Prostate gland (tissue), 2 donors: Measurements from ENCODE around the gene RYR2. TPM values are rescaled to one million over a fixed set of nuclear protein-coding genes. Genes with fewer than 3 reads are reported as not detected.

ENCODE experiments used
- DNase-seq: peaks from one replicate; pipeline ENCODE4 v3.0.0-alpha.2; 2019; ENCODE audit warnings: low spot score
- H3K27ac ChIP-seq, 2 donors: fragments of 200-600 bp; sonication (generic); 2 replicates each; pipeline ENCODE4 v1.5.1; 2017 to 2019
- H3K27me3 ChIP-seq: fragments of 200-600 bp; sonication (generic); replicated peaks from 2 replicates; pipeline ENCODE4 v1.5.1; 2019; ENCODE audit not compliant: insufficient read depth
- H3K36me3 ChIP-seq, 2 donors: fragments of 200-600 bp; sonication (generic); 1 replicate in 1 of 2; 2 replicates in 1 of 2; pipeline versions ENCODE4 v1.5.1 to v1.8.1; 2017 to 2019
- H3K4me1 ChIP-seq: fragments of 200-600 bp; sonication (generic); replicated peaks from 2 replicates; pipeline ENCODE4 v1.5.1; 2019
- H3K4me3 ChIP-seq, 2 donors: fragments of 200-600 bp; sonication (generic); 2 replicates each; pipeline ENCODE4 v1.5.1; 2017 to 2019
- H3K9me3 ChIP-seq: fragments of 200-600 bp; sonication (generic); 2 replicates; pipeline ENCODE4 v1.5.1; 2017
- CTCF ChIP-seq, 4 experiments: fragments of 200-600 bp in 2 of 4; fragments of 450-650 bp in 2 of 4; sonication (generic) in 2 of 4; IDR thresholded peaks; 1 replicate in 3 of 4; 2 replicates in 1 of 4; pipeline ENCODE4 v1.5.1; 2016 to 2019; ENCODE audit warnings: antibody characterized with exemption in 4 of 4, mild to moderate bottlenecking in 2 of 4, moderate library complexity in 2 of 4
- POLR2A ChIP-seq: fragments of 450-650 bp; IDR thresholded peaks from one replicate; pipeline ENCODE4 v1.6.1; 2016; ENCODE audit warnings: antibody characterized with exemption, mild to moderate bottlenecking
- POLR2AphosphoS5 ChIP-seq: sonication (generic); formaldehyde crosslinking; IDR thresholded peaks from one replicate; pipeline ENCODE4 v1.6.1; 2017; ENCODE audit warnings: antibody characterized with exemption
- WGBS: methylation state at CpG from one replicate; pipeline ENCODE4 v1.1.5; 2018; 5-methylcytosine and 5-hydroxymethylcytosine counted together
- intact Hi-C: fragments of 100-400 bp; cut with DNase I; formaldehyde crosslinking; loops from one replicate; pipeline ENCODE4 v1.14.2; 2022
- total RNA-seq, 2 donors: library from RNA; depleted of rRNA; stranded (reverse); fragments of >200 nt; gene quantifications; one replicate each; pipeline ENCODE4 v1.1.0, GENCODE V29; 2016

Gene RYR2
- total RNA-seq, 2 donors from 2014 or later: 2.9 to 6.7 TPM

- Histone ChIP-seq H3K27me3 (no peaks in the 10 kb centered on the region), H3K4me1 (no peaks in the 10 kb centered on the region), H3K4me3 (no peak overlapping the region), H3K9me3 (no peaks in the 10 kb centered on the region), H3K36me3 (no peaks in the 10 kb centered on the region), H3K27ac (no peak overlapping the region)
- TF ChIP-seq POLR2AphosphoS5 (no peak), POLR2A (no peak), CTCF (IDR thresholded peaks at IDR 0.05) (no peak)
- WGBS: 80% methylated on average over 14 of the region's 14 CpGs
- intact Hi-C loops: no loop called here
- DNase-seq: no peak
These were observed 34.7 kb upstream of the RYR2 start for GRCh38 chr1:237007147-237007881.

GRCh38 chr1:237009611-237010010, 32.4 kb upstream of the RYR2 start:
- H3K36me3 ChIP-seq: no peaks in the 10 kb centered on the region
- H3K4me3 ChIP-seq: no peak overlapping the region
- no peak for TF ChIP-seq CTCF (IDR thresholded peaks at IDR 0.05)
- TF ChIP-seq POLR2AphosphoS5: no peak
- TF ChIP-seq POLR2A: no peak
- DNase-seq: no peak
- intact Hi-C loops: loop anchor here (5.0 kb wide), 1 partner anchor 38 kb away; no protein-coding TSS in a partner anchor
- H3K4me1 ChIP-seq: no peaks in the 10 kb centered on the region
- 93% methylated on average over 4 of the region's 4 CpGs for WGBS
- H3K9me3 ChIP-seq: no peaks in the 10 kb centered on the region
- H3K27me3 ChIP-seq: no peaks in the 10 kb centered on the region
- no peak overlapping the region for H3K27ac ChIP-seq

- Histone ChIP-seq H3K27me3 (no peaks in the 10 kb centered on the region), H3K36me3 (no peaks in the 10 kb centered on the region), H3K9me3 (no peaks in the 10 kb centered on the region), H3K4me3 (no peak overlapping the region), H3K27ac (no peak overlapping the region), H3K4me1 (no peaks in the 10 kb centered on the region)
- intact Hi-C loops: loop anchor here (5.0 kb wide), 1 partner anchor 36 kb away; no protein-coding TSS in a partner anchor
- WGBS: 71% methylated on average over 3 of the region's 3 CpGs
- TF ChIP-seq POLR2A (no peak), CTCF (IDR thresholded peaks at IDR 0.05) (no peak), POLR2AphosphoS5 (no peak)
- no peak for DNase-seq
These were observed 30.6 kb upstream of the RYR2 start for GRCh38 chr1:237011432-237011831.

- no peaks in the 10 kb centered on the region for H3K27me3 ChIP-seq
- H3K36me3 ChIP-seq: no peaks in the 10 kb centered on the region
- DNase-seq: no peak
- 83% methylated on average over 5 of the region's 5 CpGs for WGBS
- H3K4me1 ChIP-seq: no peaks in the 10 kb centered on the region
- H3K4me3 ChIP-seq: no peak overlapping the region
- H3K27ac ChIP-seq: no peak overlapping the region
- TF ChIP-seq POLR2AphosphoS5 (no peak), POLR2A (no peak), CTCF (IDR thresholded peaks at IDR 0.05) (no peak)
- no peaks in the 10 kb centered on the region for H3K9me3 ChIP-seq
- intact Hi-C loops: loop anchor here (5.0 kb wide), 1 partner anchor 35 kb away; no protein-coding TSS in a partner anchor
These were observed 29.6 kb upstream of the RYR2 start for GRCh38 chr1:237012361-237012760.
